ENCODE measurements around the gene LRRC8D.
A peak's percentile ranks its signal among the peaks of the same experiment; 100 is the strongest.

The LRRC8D gene

DNA sequence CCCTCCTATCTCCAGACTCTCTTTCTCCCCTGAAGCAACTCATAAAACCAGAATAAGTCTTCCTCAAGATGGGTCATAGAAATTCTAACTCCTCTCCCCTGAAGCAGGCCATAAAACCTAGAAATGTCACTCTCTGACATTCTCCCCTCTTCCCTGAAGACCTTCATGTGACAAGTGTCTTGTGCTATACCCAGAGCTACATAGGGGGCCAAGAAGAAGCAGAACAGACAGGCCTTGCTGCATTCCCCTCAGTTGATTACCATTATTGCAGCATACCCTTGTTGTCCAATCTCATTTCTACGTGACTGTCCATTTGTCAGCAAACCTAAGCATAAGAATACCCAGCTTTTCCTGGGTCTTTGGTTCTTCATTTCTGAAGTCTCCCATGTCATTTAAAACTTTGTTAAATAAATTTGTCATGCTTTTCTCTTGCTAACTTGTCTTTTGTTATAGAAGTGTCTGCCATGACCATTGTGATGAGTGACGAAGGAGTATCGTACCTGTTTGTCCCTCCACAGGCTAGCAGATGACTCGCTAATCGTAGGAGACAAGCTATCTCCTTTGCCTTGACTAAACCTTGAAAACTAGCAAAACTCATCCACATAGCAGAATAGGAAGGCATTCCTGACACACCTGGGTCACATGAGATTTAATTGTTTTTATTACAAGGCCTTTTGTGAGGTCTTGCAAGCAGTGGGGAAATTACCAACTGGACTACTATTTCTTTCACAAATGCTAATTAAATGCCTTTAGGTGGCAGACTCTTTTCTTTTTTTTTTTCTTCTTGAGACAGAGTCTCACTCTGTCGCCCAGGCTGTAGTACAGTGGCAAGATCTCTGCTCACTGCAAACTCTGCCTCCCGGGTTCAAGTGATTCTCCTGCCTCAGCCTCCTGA is 134.7 kb downstream of the LRRC8D start:
- no peak overlapping the region for H3K4me3 ChIP-seq (replicated peaks in 1 of 2; ENCODE audit: low read depth in 2 of 2, low read length in 2 of 2)
- DNase-seq (ENCODE audit: low read depth in 2 of 2), result no peak
- TF ChIP-seq, protein P1, sequence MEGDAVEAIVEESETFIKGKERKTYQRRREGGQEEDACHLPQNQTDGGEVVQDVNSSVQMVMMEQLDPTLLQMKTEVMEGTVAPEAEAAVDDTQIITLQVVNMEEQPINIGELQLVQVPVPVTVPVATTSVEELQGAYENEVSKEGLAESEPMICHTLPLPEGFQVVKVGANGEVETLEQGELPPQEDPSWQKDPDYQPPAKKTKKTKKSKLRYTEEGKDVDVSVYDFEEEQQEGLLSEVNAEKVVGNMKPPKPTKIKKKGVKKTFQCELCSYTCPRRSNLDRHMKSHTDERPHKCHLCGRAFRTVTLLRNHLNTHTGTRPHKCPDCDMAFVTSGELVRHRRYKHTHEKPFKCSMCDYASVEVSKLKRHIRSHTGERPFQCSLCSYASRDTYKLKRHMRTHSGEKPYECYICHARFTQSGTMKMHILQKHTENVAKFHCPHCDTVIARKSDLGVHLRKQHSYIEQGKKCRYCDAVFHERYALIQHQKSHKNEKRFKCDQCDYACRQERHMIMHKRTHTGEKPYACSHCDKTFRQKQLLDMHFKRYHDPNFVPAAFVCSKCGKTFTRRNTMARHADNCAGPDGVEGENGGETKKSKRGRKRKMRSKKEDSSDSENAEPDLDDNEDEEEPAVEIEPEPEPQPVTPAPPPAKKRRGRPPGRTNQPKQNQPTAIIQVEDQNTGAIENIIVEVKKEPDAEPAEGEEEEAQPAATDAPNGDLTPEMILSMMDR (IDR thresholded peaks at IDR 0.05; ENCODE audit: low read depth, low read length), result no peak

DNA sequence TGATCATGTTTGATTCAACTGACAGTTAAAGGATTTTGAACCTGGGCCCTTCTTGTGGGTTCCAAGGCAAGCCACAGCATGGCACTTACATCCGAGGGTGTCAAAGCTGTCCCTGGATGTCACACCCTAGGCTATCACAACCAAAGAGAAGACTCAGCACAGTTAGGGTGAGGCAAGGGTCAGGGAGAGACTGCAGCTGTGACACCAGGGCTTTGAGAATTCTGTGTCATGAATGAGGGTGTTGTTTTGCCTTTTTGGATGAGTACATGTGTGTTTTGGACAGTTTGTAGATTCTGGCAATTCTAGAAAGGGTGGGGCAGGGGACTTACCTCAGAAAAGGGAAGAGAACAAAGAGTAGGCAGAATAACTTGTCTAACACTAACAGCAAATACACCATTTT is 136.3 kb downstream of the LRRC8D start:
- no peak overlapping the region for H3K4me3 ChIP-seq (replicated peaks in 1 of 2; ENCODE audit: low read depth in 2 of 2, low read length in 2 of 2)
- DNase-seq (ENCODE audit: low read depth in 2 of 2), result no peak
- TF ChIP-seq, protein P1 (IDR thresholded peaks at IDR 0.05; ENCODE audit: low read depth, low read length), result no peak

DNA sequence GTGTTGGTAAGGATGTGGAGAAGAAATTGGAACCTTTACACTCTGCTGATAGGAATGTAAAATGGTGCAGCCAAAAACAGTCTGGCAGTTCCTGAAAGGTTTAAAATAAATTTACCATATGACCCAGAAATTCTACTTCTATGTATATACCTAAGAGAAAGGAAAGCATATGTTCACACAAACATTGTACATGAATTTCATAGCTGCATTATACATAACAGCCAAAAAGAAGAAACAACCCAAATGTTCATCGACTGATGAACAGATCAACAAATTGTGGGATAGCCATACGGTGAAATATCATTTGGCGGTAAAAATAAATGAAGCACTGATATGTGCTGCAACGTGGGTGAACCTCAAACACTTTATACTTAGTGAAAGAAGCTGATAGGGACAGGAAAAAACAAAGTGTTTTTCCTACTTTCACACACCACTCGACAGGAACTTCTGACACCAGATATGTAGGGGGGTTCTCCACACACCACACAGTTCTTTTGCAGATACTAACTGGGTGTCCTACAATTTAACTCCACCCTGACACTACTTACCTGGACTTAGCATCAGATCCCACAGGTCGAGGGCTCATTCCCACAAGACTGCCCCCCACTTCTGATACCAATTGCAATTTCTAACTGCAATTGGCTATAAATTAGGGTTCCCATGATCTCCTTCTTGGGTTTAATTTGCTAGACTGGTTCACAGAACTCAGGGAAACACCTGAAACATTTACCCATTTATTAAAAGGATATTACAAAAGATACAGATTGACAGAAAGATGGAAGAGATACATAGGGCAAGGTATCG is 138.2 kb downstream of the LRRC8D start:
- TF ChIP-seq, protein P1 (IDR thresholded peaks at IDR 0.05; ENCODE audit: low read depth, low read length), result no peak
- DNase-seq (ENCODE audit: low read depth in 2 of 2), result no peak
- no peak overlapping the region for H3K4me3 ChIP-seq (replicated peaks in 1 of 2; ENCODE audit: low read depth in 2 of 2, low read length in 2 of 2)

DNA sequence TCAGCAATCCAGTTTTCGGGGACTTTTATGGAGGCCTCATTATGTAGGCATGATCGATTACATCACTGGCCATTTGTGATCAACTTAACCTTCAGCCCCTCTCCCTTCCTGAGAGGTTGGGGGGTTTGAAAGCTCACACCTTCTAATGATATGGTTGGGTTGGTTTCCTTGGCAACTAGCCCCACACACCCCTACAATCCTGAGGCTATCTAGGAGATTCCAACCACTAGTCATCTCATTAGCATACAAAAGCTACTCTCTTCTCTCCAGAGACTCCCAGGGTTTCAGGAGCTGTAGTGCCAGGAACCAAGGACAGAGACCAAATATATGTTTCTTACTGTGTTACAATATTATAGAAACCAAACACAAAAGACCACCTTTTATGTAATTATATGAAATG is 138.9 kb downstream of the LRRC8D start:
- no peak for DNase-seq (ENCODE audit: low read depth in 2 of 2)
- TF ChIP-seq, protein P1 (IDR thresholded peaks at IDR 0.05; ENCODE audit: low read depth, low read length), result no peak

DNA sequence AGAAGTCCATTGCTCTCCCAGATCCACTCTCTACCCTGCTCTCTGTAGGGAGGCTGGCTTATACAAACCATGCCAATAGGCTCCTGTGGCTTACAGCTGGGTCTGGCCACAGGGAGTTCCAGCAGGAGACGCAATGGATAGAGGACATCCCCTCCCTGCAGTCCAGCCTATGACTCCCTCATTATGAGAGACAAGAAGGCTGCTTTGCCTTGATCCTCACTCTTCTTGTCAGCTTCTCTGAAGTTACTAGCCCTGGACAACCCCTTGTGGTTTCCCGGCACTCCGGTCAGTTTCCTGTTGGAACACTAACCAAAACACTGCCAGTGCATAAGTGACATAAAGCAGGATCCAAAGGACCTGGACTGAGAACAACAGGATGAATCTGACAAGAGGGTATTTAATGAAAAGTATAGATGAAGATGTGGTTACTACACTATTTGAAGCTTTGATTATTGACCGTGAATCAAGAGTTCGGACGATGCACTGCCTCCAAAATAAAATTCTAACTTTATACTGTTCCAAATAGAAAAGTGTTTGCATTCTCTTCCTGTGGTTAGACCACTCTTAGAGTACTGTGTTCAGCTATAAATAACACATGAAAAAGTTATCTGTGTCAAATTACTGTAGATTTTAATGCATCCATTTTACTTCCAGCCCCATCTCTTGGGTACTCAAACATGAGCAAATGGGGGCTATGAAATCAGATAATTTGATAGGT is 141.4 kb downstream of the LRRC8D start:
- TF ChIP-seq, protein P1 (IDR thresholded peaks at IDR 0.05; ENCODE audit: low read depth, low read length), result no peak
- DNase-seq (ENCODE audit: low read depth in 2 of 2), result peak; percentile 44 to 68
- no peak overlapping the region for H3K4me3 ChIP-seq (replicated peaks in 1 of 2; ENCODE audit: low read depth in 2 of 2, low read length in 2 of 2)

More for the DNA sequence above, 138.9 kb downstream of the LRRC8D start:
- no peak overlapping the region for H3K4me3 ChIP-seq (replicated peaks in 1 of 2; ENCODE audit: low read depth in 2 of 2, low read length in 2 of 2)

DNA sequence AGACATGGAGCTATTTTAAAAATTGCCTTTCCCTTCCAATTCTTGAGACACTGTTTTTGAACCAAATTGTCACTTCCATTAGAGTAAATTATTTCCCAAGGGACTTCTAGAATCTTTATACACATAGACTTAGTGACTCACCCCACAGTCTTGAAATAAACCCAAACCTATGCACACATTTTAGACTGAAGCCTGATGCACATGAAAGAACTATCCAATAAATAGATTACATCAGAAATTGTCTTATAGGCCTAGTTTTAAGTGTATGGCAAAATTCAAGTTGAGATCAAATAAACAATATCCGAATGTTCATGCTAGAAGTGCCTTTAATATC is 141.9 kb downstream of the LRRC8D start:
- no peak overlapping the region for H3K4me3 ChIP-seq (replicated peaks in 1 of 2; ENCODE audit: low read depth in 2 of 2, low read length in 2 of 2)
- TF ChIP-seq, protein P1 (IDR thresholded peaks at IDR 0.05; ENCODE audit: low read depth, low read length), result no peak
- peak in 1 of 2 donors; percentile 48 for DNase-seq (ENCODE audit: low read depth in 2 of 2)

Measured in cardiac fibroblast (primary cell).